Middle frontal gyrus (tissue), 1 donor: ENCODE data around the gene MUC5AC.
"Not testable (repeated sequence)": the region's sequence is repeated elsewhere in the genome, so short reads cannot be mapped to it uniquely, and the experiment has no call there.

Experiments
- DNase-seq: peaks from one replicate; pipeline ENCODE4 v3.0.0-alpha.2; 2015; ENCODE audit warnings: low spot score; ENCODE audit errors: extremely low spot score

MUC5AC gene

GRCh38 chr11:1148752-1149180 lies 9.0 kb upstream of the MUC5AC start:
- DNase-seq = no peak

GRCh38 chr11:1149545-1149944 lies 8.2 kb upstream of the MUC5AC start:
- no peak for DNase-seq

GRCh38 chr11:1150116-1150515 lies 7.6 kb upstream of the MUC5AC start:
- no peak for DNase-seq

GRCh38 chr11:1150769-1151365 lies 6.9 kb upstream of the MUC5AC start:
- no peak for DNase-seq

- no peak for DNase-seq
Observed at GRCh38 chr11:1151366-1152315, 6.1 kb upstream of the MUC5AC start.

GRCh38 chr11:1152316-1153104 lies 5.2 kb upstream of the MUC5AC start:
- no peak for DNase-seq

- DNase-seq = no peak
Observed at GRCh38 chr11:1153105-1153950, 4.4 kb upstream of the MUC5AC start.

GRCh38 chr11:1153951-1154493 lies 3.7 kb upstream of the MUC5AC start:
- DNase-seq = no peak

- DNase-seq = not testable (repeated sequence)
Observed at GRCh38 chr11:1154656-1155055, 3.1 kb upstream of the MUC5AC start.

GRCh38 chr11:1155274-1155693 lies 2.5 kb upstream of the MUC5AC start:
- no peak for DNase-seq

GRCh38 chr11:1156506-1157340 lies 1.0 kb upstream of the MUC5AC start:
- DNase-seq = no peak

- DNase-seq = no peak
Observed at GRCh38 chr11:1157341-1157644, 460 bp upstream of the MUC5AC start.

- no peak for DNase-seq
Observed at GRCh38 chr11:1158681-1159487, 1.1 kb downstream of the MUC5AC start.

- not testable (repeated sequence) for DNase-seq
Observed at GRCh38 chr11:1159488-1160220, 1.9 kb downstream of the MUC5AC start.

- DNase-seq = no peak
Observed at GRCh38 chr11:1160231-1161101, 2.7 kb downstream of the MUC5AC start.

- no peak for DNase-seq
Observed at GRCh38 chr11:1161410-1162137, 3.8 kb downstream of the MUC5AC start.

- DNase-seq = no peak
Observed at GRCh38 chr11:1162138-1162475, 4.4 kb downstream of the MUC5AC start.
